NCI-H146 treated with DMSO at 0.1 percent for 48 hours (cell line): Measurements from ENCODE around the gene TWIST2.

ENCODE experiments used
- DNase-seq: peaks from one replicate; lab custom pipeline; 2025; ENCODE audit not compliant: unreplicated experiment; lab: John Stamatoyannopoulos, UW

The TWIST2 gene

DNA sequence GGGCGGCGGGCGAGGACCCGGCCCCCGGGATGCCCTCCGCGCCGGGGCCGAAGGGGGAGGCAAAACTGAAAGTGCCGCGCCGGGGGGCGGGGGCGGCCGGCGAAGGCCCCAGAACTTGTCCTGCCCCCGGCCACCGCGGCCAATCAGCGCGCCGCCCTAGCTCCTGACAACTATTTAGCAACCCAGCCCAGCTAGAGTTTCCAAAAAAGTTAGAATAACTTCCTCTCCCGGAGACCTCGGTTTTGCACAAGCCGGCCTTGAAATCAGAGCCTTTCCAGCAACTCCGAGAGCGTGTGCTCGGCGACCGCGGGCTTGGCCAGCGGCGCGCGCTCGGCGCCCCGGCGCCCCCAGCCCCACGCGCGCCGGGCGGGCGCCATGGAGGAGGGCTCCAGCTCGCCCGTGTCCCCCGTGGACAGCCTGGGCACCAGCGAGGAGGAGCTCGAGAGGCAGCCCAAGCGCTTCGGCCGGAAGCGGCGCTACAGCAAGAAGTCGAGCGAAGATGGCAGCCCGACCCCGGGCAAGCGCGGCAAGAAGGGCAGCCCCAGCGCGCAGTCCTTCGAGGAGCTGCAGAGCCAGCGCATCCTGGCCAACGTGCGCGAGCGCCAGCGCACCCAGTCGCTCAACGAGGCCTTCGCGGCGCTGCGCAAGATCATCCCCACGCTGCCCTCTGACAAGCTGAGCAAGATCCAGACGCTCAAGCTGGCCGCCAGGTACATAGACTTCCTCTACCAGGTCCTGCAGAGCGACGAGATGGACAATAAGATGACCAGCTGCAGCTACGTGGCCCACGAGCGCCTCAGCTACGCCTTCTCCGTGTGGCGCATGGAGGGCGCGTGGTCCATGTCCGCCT, at the start of gene TWIST2:
Gene TWIST2, plus strand, starts transcription at position 245 of the 850 bp plus-strand sequence. Its CDS starts 131 bp downstream, at position 376.
- no peak for DNase-seq

GRCh38 chr2:238801791-238802190, 46.1 kb upstream of the TWIST2 start:
- DNase-seq: no peak

- no peak for DNase-seq
Measured at GRCh38 chr2:238802957-238803356, 44.9 kb upstream of the TWIST2 start.

DNA sequence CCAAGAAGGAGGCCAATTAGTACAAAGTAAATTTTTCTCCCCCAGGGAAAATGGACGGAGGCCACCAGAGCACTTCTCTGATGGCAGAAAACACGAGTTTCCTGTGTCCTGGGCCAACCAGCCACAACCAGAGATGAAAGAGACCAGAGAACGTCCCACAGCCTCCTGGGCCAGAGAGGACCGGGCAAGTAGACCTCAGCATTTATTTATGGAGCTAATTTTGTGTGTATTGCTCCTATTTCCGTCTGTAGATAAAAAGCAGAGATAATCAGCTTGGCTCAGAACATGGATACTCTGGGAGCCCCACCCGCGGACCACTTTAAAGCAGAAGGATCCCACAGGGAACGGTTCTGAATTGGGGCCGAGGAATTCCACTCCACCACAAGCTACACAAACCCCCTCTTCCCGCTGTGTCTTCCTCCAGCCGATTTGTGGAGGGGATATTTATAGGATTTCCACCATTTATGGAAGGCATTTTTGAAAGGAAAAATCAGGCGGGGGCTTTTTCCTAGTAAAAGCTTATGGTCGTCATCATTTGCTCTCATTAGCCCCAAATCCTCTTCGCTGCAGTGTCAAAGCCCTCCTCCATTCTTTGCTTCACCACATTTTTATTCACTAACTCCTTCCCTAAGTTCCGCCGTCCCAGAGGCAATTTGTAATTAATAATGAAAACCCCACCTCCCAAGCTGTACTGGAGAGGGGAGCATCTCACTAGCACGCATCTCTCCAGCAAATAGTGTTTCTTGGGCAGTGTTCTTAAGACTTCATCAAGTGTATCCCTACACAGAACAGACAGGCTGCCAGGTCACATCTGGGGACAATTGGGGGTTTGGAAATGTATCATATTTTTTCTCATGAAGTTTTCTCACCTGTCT, 43.7 kb upstream of the TWIST2 start:
- no peak for DNase-seq

- no peak for DNase-seq
Measured at GRCh38 chr2:238808761-238809160, 39.1 kb upstream of the TWIST2 start.

GRCh38 chr2:238810321-238810720, 37.6 kb upstream of the TWIST2 start:
- DNase-seq: no peak

GRCh38 chr2:238811293-238811692, 36.6 kb upstream of the TWIST2 start:
- DNase-seq: no peak

DNA sequence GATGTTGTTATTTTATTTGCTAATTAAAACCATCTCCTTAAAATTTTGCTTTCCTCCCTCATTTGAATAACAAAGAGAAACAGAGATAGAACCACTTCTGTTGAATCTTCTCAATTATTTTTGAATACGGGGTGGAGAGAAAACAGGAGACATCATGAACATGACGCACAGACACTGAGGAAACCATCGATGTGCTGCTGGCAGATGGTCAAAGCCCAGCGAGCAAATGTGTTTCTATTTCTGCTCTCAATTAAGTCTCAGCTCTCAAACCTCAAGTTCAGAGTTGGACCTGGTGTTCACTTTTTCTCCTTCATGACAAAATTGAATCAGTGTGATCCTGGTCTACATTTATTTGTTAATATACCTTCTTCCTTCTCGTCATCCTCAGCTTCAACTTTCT, 36.1 kb upstream of the TWIST2 start:
- no peak for DNase-seq

DNA sequence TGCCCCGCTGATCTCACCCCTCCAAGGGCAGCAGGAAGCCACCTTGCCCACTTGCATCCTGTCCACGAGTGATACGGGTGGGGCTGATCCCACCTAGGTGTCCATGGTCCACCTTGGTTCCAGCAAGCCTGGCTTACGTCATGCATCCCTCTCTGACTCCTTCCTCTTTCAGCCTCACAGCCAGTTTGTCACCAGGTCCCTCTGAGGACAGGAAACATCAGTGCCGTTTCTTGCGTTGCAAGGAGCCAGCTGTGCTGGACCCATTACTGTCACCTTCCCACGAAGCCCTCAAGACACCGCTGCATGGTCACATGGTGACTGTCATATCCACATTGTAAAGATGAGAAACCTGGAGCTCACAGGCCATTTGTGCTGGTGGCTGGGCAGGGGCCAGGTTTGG, 34.8 kb upstream of the TWIST2 start:
- no peak for DNase-seq

DNA sequence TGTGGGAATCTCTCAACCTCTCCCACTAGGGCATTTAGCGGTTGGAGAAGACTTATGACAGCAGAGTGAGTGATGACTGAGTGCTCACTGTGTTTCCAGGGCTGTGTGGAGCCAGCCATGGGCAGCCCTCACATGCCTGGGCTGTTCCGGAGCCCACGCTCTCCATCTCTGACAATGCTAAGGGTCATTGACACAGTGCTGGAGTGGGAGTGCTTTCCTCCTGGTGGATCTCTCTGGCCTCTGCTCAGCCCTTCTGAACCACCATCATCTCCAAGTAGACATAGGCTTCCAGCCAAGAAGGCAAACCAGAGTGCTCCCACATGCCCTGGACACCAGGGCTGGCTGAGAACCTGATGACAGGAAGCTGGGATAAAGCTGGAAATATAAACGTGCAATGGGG, 33.1 kb upstream of the TWIST2 start:
- DNase-seq: no peak

GRCh38 chr2:238816291-238816690, 31.6 kb upstream of the TWIST2 start:
- DNase-seq: no peak

DNA sequence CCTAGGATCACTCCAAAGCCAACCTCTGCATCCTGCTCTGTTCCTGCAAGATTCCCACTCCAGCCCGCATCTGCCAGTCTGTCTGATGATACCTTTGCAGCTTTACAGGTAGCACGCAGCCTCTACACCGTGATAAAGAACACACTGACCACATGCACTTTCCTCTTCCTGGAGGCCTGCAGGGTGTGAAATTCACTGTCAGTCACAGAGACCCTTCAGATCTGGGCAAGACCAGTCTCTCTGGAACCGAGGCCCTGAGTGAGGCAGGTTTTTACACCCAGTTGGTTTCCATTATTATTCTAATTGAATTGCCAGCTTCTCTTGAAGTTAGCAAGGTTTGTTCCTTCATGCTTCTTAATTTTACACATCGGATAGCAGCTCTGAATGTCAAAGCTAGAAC, 30.5 kb upstream of the TWIST2 start:
- DNase-seq: no peak

DNA sequence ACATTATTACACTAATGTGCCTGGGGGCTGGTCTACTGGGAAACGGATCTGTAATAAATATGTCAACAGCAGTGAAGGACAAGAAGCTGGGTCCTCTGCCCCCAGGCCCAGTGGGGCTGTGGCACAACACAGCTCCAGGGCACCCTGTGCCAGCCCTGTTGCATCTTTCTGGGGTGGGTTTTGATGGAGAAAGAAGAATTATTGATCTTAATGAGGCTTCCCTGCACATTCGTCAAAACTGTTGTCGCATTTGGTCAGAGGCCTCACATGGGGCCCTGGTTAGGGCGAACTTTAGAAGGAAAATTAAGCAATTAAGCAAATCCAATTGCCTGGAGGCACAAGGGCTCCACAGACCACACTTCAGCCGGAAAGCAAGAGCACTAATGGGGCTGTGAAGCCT, 30.0 kb upstream of the TWIST2 start:
- DNase-seq: no peak

DNA sequence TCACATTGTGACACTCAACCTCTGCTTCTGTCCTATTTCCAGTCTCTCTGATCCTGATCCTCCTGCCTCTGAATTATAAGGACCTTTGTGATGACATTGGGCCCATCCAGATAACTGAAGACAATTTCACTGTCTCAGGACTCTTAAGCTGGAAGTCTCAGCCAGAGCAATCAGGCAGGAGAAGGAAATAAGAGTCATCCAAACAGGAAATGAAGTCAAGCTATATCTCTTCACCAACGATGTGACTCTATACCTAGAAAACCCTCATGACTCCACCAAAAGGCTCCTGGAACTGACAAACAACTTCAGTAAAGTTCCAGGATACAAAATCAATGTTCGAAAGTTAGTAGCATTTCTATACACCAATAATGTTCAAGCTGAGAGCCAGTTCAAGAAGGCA, 29.3 kb upstream of the TWIST2 start:
- DNase-seq: no peak

- DNase-seq: no peak
Measured at GRCh38 chr2:238820197-238820596, 27.7 kb upstream of the TWIST2 start.

GRCh38 chr2:238820916-238821315, 27.0 kb upstream of the TWIST2 start:
- DNase-seq: no peak

DNA sequence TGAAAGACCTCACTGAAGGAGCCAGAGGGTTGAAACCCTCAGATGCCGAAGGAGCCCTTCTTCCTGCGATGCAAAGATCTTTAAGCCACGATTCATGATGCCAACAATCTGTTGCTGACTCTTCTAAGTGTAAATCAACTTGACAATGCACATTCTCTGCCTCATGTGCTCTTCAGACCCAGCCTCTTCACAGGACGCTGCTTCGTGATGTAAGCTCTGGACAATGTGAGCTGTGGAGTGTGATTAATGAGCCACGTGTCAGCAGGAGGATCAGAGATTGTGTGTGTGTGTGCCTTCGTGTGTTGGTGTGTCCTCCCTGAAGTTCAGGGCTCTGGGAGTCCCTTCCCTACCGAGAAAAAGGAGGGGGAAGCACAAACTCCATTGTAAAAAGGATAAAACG, 26.5 kb upstream of the TWIST2 start:
- DNase-seq: no peak

- no peak for DNase-seq
Measured at GRCh38 chr2:238821944-238822670, 25.8 kb upstream of the TWIST2 start.

DNA sequence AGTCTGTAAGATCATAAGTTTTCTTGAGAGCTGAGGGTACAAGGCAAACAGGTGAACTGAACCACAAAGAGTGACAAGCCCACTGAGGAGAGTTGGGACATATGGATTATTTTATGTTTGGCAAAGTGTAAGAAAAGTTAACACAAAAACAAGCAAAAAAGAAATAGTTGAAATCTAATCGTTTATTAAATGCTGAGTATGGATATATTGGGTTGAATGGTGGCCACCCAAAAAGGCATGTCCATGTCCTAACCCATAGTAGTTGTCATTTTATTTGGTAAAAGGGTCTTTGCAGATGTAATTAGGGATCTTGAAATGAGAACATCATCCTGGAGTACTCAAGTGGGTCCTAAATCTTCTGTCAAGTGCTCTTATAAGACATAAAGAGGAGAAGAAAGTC, 24.9 kb upstream of the TWIST2 start:
- no peak for DNase-seq

DNA sequence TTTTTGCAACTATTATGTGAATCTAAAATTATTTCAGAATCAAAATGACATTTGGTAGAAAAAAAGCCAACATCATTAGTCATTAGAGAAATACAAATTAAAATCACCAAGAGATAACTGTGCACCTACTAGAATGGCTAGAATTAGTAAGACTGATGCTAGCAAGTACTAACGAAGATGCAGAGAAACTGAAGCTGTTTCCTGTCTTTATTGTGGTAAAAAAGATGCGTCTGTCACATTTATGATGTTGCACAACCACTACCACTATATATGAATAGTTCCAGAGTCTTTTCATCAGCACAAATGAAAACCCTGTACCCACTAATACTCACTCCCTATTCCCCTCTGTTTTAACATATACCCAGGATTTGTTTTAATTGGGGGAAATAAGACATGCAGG, 16.7 kb upstream of the TWIST2 start:
- DNase-seq: no peak

DNA sequence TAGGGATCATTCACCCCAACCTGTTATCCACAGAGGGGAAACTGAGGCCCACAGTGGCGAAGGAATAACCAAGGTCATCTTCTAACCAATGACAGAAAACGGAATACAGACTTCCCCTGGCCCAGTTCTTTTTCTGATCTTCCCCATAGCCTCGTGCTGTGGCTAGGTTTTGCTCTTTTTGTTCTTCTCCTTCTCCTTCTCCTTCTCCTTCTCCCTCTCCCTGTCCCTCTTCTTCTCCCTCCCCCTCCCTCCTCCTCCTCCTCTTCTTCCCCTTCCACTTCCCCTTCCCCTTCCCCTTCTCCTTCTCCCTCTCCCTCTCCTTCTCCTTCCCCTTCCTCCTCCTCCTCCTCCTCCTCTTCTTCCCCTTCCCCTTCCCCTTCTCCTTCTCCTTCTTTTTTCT, 12.9 kb upstream of the TWIST2 start:
- DNase-seq: no peak
